HepG2 (cell line): Measurements from ENCODE around the gene VDR. TPM values are rescaled to one million over a fixed set of nuclear protein-coding genes. Genes with fewer than 3 reads are reported as not detected.

Experiments used
- ATAC-seq: fragments of 200-7000 bp; cut with Tn5 transposase; 3 replicates; pipeline ENCODE4 v1.9.1; 2020; ENCODE audit warnings: mild to moderate bottlenecking, moderate library complexity
- BruUV-seq: library from RNA; stranded (reverse); fragments of 400-500 nt; replicated peaks from 2 replicates; lab custom pipeline; 2021; lab: Mats Ljungman, UMichigan
- CTCF ChIA-PET: fragments of 300-600 bp; formaldehyde crosslinking; extraction: SDS; loops from one replicate; lab custom pipeline; 2021; ENCODE audit warnings: low total read pairs, inconsistent platforms, low intra/inter-chr PET ratio; lab: Yijun Ruan, JAX
- POLR2A ChIA-PET: fragments of 350-600 bp; sonication (Branson Sonifier 250); formaldehyde crosslinking; loops from one replicate; lab custom pipeline; 2020; ENCODE audit warnings: antibody characterized with exemption, inconsistent platforms; lab: Yijun Ruan, JAX
- DNase-seq: peaks from one replicate; pipeline ENCODE4 v3.0.0-alpha.2; 2015; ENCODE audit warnings: low spot score
- FAIRE-seq: peaks from 3 replicates; lab custom pipeline; 2011; peaks lifted over from hg19 to GRCh38; lab: Jason Lieb, UNC
- H2AFZ ChIP-seq: one replicate; pipeline ENCODE4 v1.6.1; 2011; ENCODE audit warnings: low read length, inconsistent platforms
- H3K27ac ChIP-seq: fragments of 300-600 bp; 3 replicates; pipeline ENCODE4 v1.8.0; 2011; ENCODE audit warnings: mixed run types, mild to moderate bottlenecking, mixed read lengths, low read length, inconsistent platforms; ENCODE audit not compliant: insufficient read depth; ENCODE audit errors: extremely low read length
- H3K27me3 ChIP-seq, 2 experiments: fragments of 200-600 bp in 1 of 2; 2 replicates in 1 of 2; 3 replicates in 1 of 2; pipeline versions ENCODE4 v1.6.0 to v1.8.0; 2011; ENCODE audit warnings: low read length in 2 of 2, mild to moderate bottlenecking in 2 of 2, moderate library complexity in 2 of 2, inconsistent platforms in 1 of 2; ENCODE audit not compliant: insufficient read depth in 2 of 2, control insufficient read depth in 1 of 2
- H3K36me3 ChIP-seq, 2 experiments: fragments of 200-600 bp in 1 of 2; replicated peaks in 1 of 2; 2 replicates in 1 of 2; 3 replicates in 1 of 2; pipeline versions ENCODE4 v1.5.1 to v1.8.0; 2011; ENCODE audit warnings: low read length in 2 of 2, inconsistent platforms in 1 of 2; ENCODE audit not compliant: insufficient read depth in 2 of 2, control insufficient read depth in 1 of 2
- H3K4me1 ChIP-seq: 2 replicates; pipeline ENCODE4 v1.5.1; 2012; ENCODE audit warnings: low read length, inconsistent platforms; ENCODE audit not compliant: insufficient read depth
- H3K4me2 ChIP-seq: 2 replicates; pipeline ENCODE4 v1.6.0; 2011; ENCODE audit warnings: low read depth, low read length, inconsistent platforms
- H3K4me3 ChIP-seq, 3 experiments: fragments of 200-600 bp in 1 of 3; sonication (generic), shearing (Covaris generic) in 1 of 3; replicated peaks in 1 of 3; 2 replicates each; pipeline ENCODE4 v1.5.1; 2011 to 2016; ENCODE audit warnings: low read length in 3 of 3, inconsistent platforms in 2 of 3, low read depth in 2 of 3, mild to moderate bottlenecking in 2 of 3, control low read depth in 1 of 3, mixed read lengths in 1 of 3; ENCODE audit not compliant: insufficient read depth in 1 of 3
- H3K79me2 ChIP-seq: one replicate; pipeline ENCODE4 v1.6.1; 2011; ENCODE audit warnings: low read length, inconsistent platforms; ENCODE audit not compliant: insufficient read depth
- H3K9ac ChIP-seq: 2 replicates; pipeline ENCODE4 v1.6.0; 2011; ENCODE audit warnings: mild to moderate bottlenecking, low read depth, low read length, inconsistent platforms; ENCODE audit not compliant: insufficient read depth
- H3K9me3 ChIP-seq: 2 replicates; pipeline ENCODE4 v1.5.1; 2012; ENCODE audit warnings: mild to moderate bottlenecking, low read length
- H4K20me1 ChIP-seq: 2 replicates; pipeline ENCODE4 v1.6.0; 2011; ENCODE audit warnings: inconsistent platforms, mild to moderate bottlenecking, low read length, moderate library complexity; ENCODE audit not compliant: insufficient read depth
- ARNT ChIP-seq: fragments of 450-650 bp; IDR thresholded peaks from 2 replicates; pipeline ENCODE4 v1.6.1; 2017
- ATF1 ChIP-seq: IDR thresholded peaks from 2 replicates; pipeline ENCODE4 v1.6.1; 2016; ENCODE audit warnings: mild to moderate bottlenecking, control low read depth
- CHCHD3 ChIP-seq: sonication (generic); formaldehyde crosslinking; IDR thresholded peaks from 2 replicates; pipeline ENCODE4 v1.8.0; 2022; ENCODE audit warnings: mild to moderate bottlenecking, missing genetic modification reagents, moderate library complexity
- EED ChIP-seq: sonication (generic); formaldehyde crosslinking; IDR thresholded peaks from 2 replicates; pipeline ENCODE4 v1.5.0; 2020; ENCODE audit warnings: mild to moderate bottlenecking, missing genetic modification reagents
- FOSL1 ChIP-seq: sonication (generic); formaldehyde crosslinking; IDR thresholded peaks from 2 replicates; pipeline ENCODE4 v1.9.0; 2021; ENCODE audit warnings: missing genetic modification reagents, borderline replicate concordance
- HDAC2 ChIP-seq: sonication (generic); formaldehyde crosslinking; IDR thresholded peaks from 2 replicates; pipeline ENCODE4 v1.4.0; 2020; ENCODE audit warnings: missing genetic modification reagents
- HMG20A ChIP-seq: IDR thresholded peaks from 2 replicates; pipeline ENCODE4 v1.6.1; 2016; ENCODE audit warnings: borderline replicate concordance
- MTF2 ChIP-seq: sonication (generic); formaldehyde crosslinking; IDR thresholded peaks from 2 replicates; pipeline ENCODE4 v1.5.0; 2020; ENCODE audit warnings: missing genetic modification reagents, borderline replicate concordance
- NFE2L2 ChIP-seq: fragments of 150-350 bp; IDR thresholded peaks from 2 replicates; pipeline ENCODE4 v1.6.1; 2014; ENCODE audit warnings: low read length
- PRMT3 ChIP-seq: sonication (generic); formaldehyde crosslinking; IDR thresholded peaks from 2 replicates; pipeline ENCODE4 v1.8.1; 2022; ENCODE audit warnings: low read depth, mild to moderate bottlenecking, moderate library complexity, missing genetic modification reagents, borderline replicate concordance
- ZFP36L2 ChIP-seq: sonication (generic); formaldehyde crosslinking; IDR thresholded peaks from 2 replicates; pipeline ENCODE4 v1.4.0; 2020; ENCODE audit warnings: missing genetic modification reagents
- ZKSCAN5 ChIP-seq: sonication (generic); formaldehyde crosslinking; IDR thresholded peaks from 2 replicates; pipeline ENCODE4 v1.5.1; 2020; ENCODE audit warnings: mild to moderate bottlenecking, missing genetic modification reagents
- ZNF136 ChIP-seq: sonication (generic); formaldehyde crosslinking; IDR thresholded peaks from 2 replicates; pipeline ENCODE4 v1.8.1; 2022; ENCODE audit warnings: low read depth, mild to moderate bottlenecking, moderate library complexity, missing genetic modification reagents
- ZNF343 ChIP-seq: sonication (generic); formaldehyde crosslinking; IDR thresholded peaks from 2 replicates; pipeline ENCODE4 v1.4.0; 2020; ENCODE audit warnings: mild to moderate bottlenecking, missing genetic modification reagents
- ZNF446 ChIP-seq: sonication (generic); formaldehyde crosslinking; IDR thresholded peaks from 2 replicates; pipeline ENCODE4 v1.5.0; 2020; ENCODE audit warnings: mild to moderate bottlenecking, missing genetic modification reagents
- ZNF510 ChIP-seq: sonication (generic); formaldehyde crosslinking; IDR thresholded peaks from 2 replicates; pipeline ENCODE4 v1.4.0; 2020; ENCODE audit warnings: low read depth, mild to moderate bottlenecking, missing genetic modification reagents
- ZNF598 ChIP-seq: sonication (generic); formaldehyde crosslinking; IDR thresholded peaks from 2 replicates; pipeline ENCODE4 v1.5.1; 2020; ENCODE audit warnings: mild to moderate bottlenecking, missing genetic modification reagents, borderline replicate concordance
- ZNF768 ChIP-seq: sonication (generic); formaldehyde crosslinking; IDR thresholded peaks from 2 replicates; pipeline ENCODE4 v1.4.0; 2020; ENCODE audit warnings: missing genetic modification reagents
- ZNF772 ChIP-seq: sonication (generic); formaldehyde crosslinking; IDR thresholded peaks from 2 replicates; pipeline ENCODE4 v1.5.0; 2020; ENCODE audit warnings: mild to moderate bottlenecking, missing genetic modification reagents
- ZSCAN29 ChIP-seq: sonication (generic); formaldehyde crosslinking; conservative IDR thresholded peaks from 2 replicates; pipeline ENCODE4 v1.4.0; 2020; ENCODE audit warnings: mild to moderate bottlenecking, missing genetic modification reagents
- WGBS: methylation state at CpG from one replicate; pipeline ENCODE4 v1.1.6; 2017; ENCODE audit warnings: low lambda C conversion rate; 5-methylcytosine and 5-hydroxymethylcytosine counted together
- in situ Hi-C: cut with HindIII; loops from 2 replicates; pipeline ENCODE4 v1.10.0; 2017; ENCODE audit warnings: low pct_unique_long_range_greater_than_20kb; ENCODE audit not compliant: extremely low pct_ligation_motif_present
- intact Hi-C: fragments of 100-400 bp; cut with micrococcal nuclease; formaldehyde crosslinking; loops from one replicate; pipeline ENCODE4 v1.10.0; 2022; ENCODE audit not compliant: unreplicated experiment
- polyA plus RNA-seq, 8 experiments: library from polyadenylated mRNA; depleted of rRNA in 3 of 8; stranded (reverse) in 7 of 8; unstranded in 1 of 8; fragments of >200 nt; fragmentation: Illumina TruSeq in 4 of 8; extraction: Trizol in 4 of 8; gene quantifications; 2 replicates each; pipeline versions ENCODE4 v1.2.1 to v1.2.3, GENCODE V29; 2011 to 2016; ENCODE audit warnings: low read depth in 4 of 8, missing spikeins in 1 of 8, mixed read lengths in 1 of 8; ENCODE audit not compliant: insufficient read depth in 1 of 8
- total RNA-seq, 5 experiments: library from RNA; depleted of rRNA; stranded (reverse); fragments of >200 nt; fragmentation: Illumina TruSeq; extraction: Trizol; gene quantifications; 2 replicates each; pipeline ENCODE4 v1.2.3, GENCODE V29; 2016; ENCODE audit warnings: low read depth in 1 of 5
- TF ChIP-seq, protein P1 (sequence below): sonication (generic); formaldehyde crosslinking; IDR thresholded peaks from 2 replicates; pipeline ENCODE4 v1.5.0; 2020; ENCODE audit warnings: missing genetic modification reagents, mild to moderate bottlenecking, borderline replicate concordance
- TF ChIP-seq, protein P2 (sequence below): IDR thresholded peaks from 2 replicates; pipeline ENCODE4 v1.6.1; 2016; ENCODE audit warnings: low read depth, borderline replicate concordance
- TF ChIP-seq, protein P3 (sequence below): sonication (generic); formaldehyde crosslinking; IDR thresholded peaks from 2 replicates; pipeline ENCODE4 v1.8.0; 2022; ENCODE audit warnings: mild to moderate bottlenecking, missing genetic modification reagents; ENCODE audit not compliant: insufficient replicate concordance

Gene VDR
- total and polyA plus RNA-seq, 2 of the 13 experiments (the other 11 are each of a cell fraction or from before 2014, with no cell fraction given): 0.08 to 0.33 TPM

DNA sequence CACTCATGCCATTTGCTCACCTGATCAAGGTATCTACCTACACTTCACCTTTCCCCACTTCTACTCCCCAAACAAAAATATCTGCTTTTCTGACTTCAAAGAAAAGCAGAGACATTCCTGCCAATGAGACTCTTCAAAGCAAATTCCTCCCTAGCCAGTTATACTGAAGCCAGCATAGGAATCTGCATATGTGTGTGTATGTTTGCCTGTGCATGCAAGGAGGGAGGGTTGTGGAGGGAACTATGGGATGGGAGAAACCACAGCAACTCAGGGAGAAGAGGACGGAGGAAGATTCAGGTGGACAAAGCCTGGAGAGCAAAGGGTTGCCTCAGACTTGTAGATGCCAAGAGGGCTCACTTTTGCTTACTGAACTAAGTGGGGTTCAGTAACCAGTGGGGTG lies 26.4 kb upstream of the VDR start (continued):
- no peak for TF ChIP-seq CHCHD3
- no peak for TF ChIP-seq ATF1 (CRISPR knock-in tag)
- TF ChIP-seq ARNT: no peak
- no peak for TF ChIP-seq ZNF343
- TF ChIP-seq, all 625 proteins: peak for 0

DNA sequence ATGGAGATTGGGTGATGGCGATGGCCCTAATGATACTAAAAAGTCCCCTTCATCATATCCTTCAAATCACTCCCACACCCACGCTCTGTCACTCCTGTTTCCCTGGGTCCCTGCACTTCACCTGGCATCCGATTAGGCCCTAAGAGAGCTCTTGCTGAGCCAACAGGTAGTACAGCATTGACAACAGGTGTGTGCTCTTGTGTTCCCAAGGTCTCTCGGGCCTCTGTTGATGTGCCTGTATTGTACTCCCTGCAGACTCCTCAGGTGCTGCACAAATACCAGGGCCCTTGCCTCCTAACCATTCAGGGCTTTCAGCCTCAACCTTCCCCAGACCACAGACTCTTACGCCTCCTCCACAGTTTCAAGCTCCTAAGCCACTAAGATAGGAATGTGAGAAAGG lies 25.8 kb upstream of the VDR start:
- ChIA-PET CTCF (no interaction called here), POLR2A (no interaction called here)
- no TSS peak for BruUV-seq
- intact Hi-C loops (no loop called here), in situ Hi-C loops (no loop called here)
- TF ChIP-seq HMG20A (no peak), NFE2L2 (no peak), ZNF772 (no peak), FOSL1 (CRISPR knock-in tag) (no peak), ZKSCAN5 (no peak), ZFP36L2 (no peak), HDAC2 (CRISPR knock-in tag) (no peak), PRMT3 (CRISPR knock-in tag) (no peak), ZNF768 (no peak), ZNF598 (CRISPR knock-in tag) (no peak), ZNF136 (CRISPR knock-in tag) (no peak), ZSCAN29 (CRISPR knock-in tag) (no peak), MTF2 (CRISPR knock-in tag) (no peak), EED (no peak), ZNF510 (CRISPR knock-in tag) (no peak), ZNF446 (CRISPR knock-in tag) (no peak)
- TF ChIP-seq, protein P1, sequence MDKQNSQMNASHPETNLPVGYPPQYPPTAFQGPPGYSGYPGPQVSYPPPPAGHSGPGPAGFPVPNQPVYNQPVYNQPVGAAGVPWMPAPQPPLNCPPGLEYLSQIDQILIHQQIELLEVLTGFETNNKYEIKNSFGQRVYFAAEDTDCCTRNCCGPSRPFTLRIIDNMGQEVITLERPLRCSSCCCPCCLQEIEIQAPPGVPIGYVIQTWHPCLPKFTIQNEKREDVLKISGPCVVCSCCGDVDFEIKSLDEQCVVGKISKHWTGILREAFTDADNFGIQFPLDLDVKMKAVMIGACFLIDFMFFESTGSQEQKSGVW (CRISPR knock-in tag): no peak
- TF ChIP-seq, protein P2, sequence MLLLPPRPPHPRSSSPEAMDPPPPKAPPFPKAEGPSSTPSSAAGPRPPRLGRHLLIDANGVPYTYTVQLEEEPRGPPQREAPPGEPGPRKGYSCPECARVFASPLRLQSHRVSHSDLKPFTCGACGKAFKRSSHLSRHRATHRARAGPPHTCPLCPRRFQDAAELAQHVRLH (CRISPR knock-in tag): no peak
- TF ChIP-seq, protein P3, sequence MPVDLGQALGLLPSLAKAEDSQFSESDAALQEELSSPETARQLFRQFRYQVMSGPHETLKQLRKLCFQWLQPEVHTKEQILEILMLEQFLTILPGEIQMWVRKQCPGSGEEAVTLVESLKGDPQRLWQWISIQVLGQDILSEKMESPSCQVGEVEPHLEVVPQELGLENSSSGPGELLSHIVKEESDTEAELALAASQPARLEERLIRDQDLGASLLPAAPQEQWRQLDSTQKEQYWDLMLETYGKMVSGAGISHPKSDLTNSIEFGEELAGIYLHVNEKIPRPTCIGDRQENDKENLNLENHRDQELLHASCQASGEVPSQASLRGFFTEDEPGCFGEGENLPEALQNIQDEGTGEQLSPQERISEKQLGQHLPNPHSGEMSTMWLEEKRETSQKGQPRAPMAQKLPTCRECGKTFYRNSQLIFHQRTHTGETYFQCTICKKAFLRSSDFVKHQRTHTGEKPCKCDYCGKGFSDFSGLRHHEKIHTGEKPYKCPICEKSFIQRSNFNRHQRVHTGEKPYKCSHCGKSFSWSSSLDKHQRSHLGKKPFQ (CRISPR knock-in tag): no peak
- no peaks in the 10 kb centered on the region for H3K79me2 ChIP-seq
- no peak overlapping the region for H3K9ac ChIP-seq
- H3K27ac ChIP-seq: no peak overlapping the region
- no peak overlapping the region for H3K4me3 ChIP-seq
- FAIRE-seq: no peak
- peaks cover 2 to 7% of the 10 kb centered on the region in 2 experiments; a peak in 3 of 5 replicates for H3K27me3 ChIP-seq
- ATAC-seq: no peak
- WGBS: 55% methylated on average over 5 of the region's 5 CpGs
- H3K36me3 ChIP-seq: no peaks in the 10 kb centered on the region
- H2AFZ ChIP-seq: no peak overlapping the region
- no peak overlapping the region for H3K4me2 ChIP-seq
- no peak for DNase-seq
- no peaks in the 10 kb centered on the region for H4K20me1 ChIP-seq
- peaks cover 10% of the 10 kb centered on the region for H3K4me1 ChIP-seq
- no peaks in the 10 kb centered on the region for H3K9me3 ChIP-seq
